HG03378 (cell line): Measurements from ENCODE around the gene SLC39A3.

Source experiments
- ATAC-seq: cut with Tn5 transposase; IDR thresholded peaks from one replicate; pipeline ENCODE4 v1.9.1; 2021; ENCODE audit warnings: mild to moderate bottlenecking, moderate library complexity; ENCODE audit not compliant: unreplicated experiment

Gene SLC39A3

GRCh38 chr19:2750808-2751437 lies 11.1 kb upstream of the SLC39A3 start:
- no peak for ATAC-seq

GRCh38 chr19:2747349-2747748 lies 7.5 kb upstream of the SLC39A3 start:
- no peak for ATAC-seq

GRCh38 chr19:2744113-2744512 lies 4.3 kb upstream of the SLC39A3 start:
- no peak for ATAC-seq

- no peak for ATAC-seq
Observed at GRCh38 chr19:2743099-2743498, 3.3 kb upstream of the SLC39A3 start.

GRCh38 chr19:2740314-2740656 lies 468 bp upstream of the SLC39A3 start:
- ATAC-seq = no peak

GRCh38 chr19:2736550-2737190 lies 3.1 kb downstream of the SLC39A3 start:
- no peak for ATAC-seq

GRCh38 chr19:2735374-2735773 lies 4.4 kb downstream of the SLC39A3 start:
- no peak for ATAC-seq

GRCh38 chr19:2734589-2735288 lies 5.1 kb downstream of the SLC39A3 start:
- no peak for ATAC-seq

GRCh38 chr19:2733930-2734588 lies 5.8 kb downstream of the SLC39A3 start:
- no peak for ATAC-seq

- no peak for ATAC-seq
Observed at GRCh38 chr19:2732883-2733282, 6.9 kb downstream of the SLC39A3 start.

- no peak for ATAC-seq
Observed at GRCh38 chr19:2732157-2732725, 7.6 kb downstream of the SLC39A3 start.

GRCh38 chr19:2731181-2731995 lies 8.4 kb downstream of the SLC39A3 start:
- ATAC-seq = no peak

- no peak for ATAC-seq
Observed at GRCh38 chr19:2729943-2730818, 9.6 kb downstream of the SLC39A3 start.

GRCh38 chr19:2728783-2729387 lies 10.9 kb downstream of the SLC39A3 start:
- ATAC-seq = no peak

- ATAC-seq = no peak
Observed at GRCh38 chr19:2727640-2727944, 12.2 kb downstream of the SLC39A3 start.

GRCh38 chr19:2726904-2727639 lies 12.7 kb downstream of the SLC39A3 start:
- ATAC-seq = no peak

GRCh38 chr19:2726160-2726855 lies 13.5 kb downstream of the SLC39A3 start:
- no peak for ATAC-seq

- ATAC-seq = no peak
Observed at GRCh38 chr19:2724148-2724557, 15.7 kb downstream of the SLC39A3 start.
